Measurements from ENCODE around the gene CLP1. TPM values are rescaled to one million over a fixed set of nuclear protein-coding genes. Genes with fewer than 3 reads are reported as not detected.
"Not testable (repeated sequence)": the region's sequence is repeated elsewhere in the genome, so short reads cannot be mapped to it uniquely, and the experiment has no call there.

CLP1 gene
- total RNA-seq, 1 experiment from 2014 or later, result 26.8 TPM

- Histone ChIP-seq H3K4me1 (ENCODE audit: insufficient read depth, low read length, poor library complexity, severe bottlenecking) (peaks cover 31% of the 10 kb centered on the region), H3K9me3 (ENCODE audit: low read depth, low read length, poor library complexity, severe bottlenecking) (no peaks in the 10 kb centered on the region), H3K4me3 (ENCODE audit: low read depth, low read length, poor library complexity, severe bottlenecking) (no peak overlapping the region), H3K27me3 (replicated peaks; ENCODE audit: insufficient read depth, low read depth, low read length, poor library complexity) (peaks cover 19% of the 10 kb centered on the region), H3K27ac (ENCODE audit: low read depth, low read length, poor library complexity, severe bottlenecking) (no peak overlapping the region), H3K36me3 (ENCODE audit: insufficient read depth, low read length, poor library complexity, severe bottlenecking) (no peaks in the 10 kb centered on the region)
- intact Hi-C loops (cut with micrococcal nuclease; ENCODE audit: unreplicated experiment), result no loop called here
- DNase-seq (ENCODE audit: low spot score), result no peak
- ChIA-PET POLR2A (ENCODE audit: low non-redundant PET) (interaction anchor here (0.6 kb wide), 2 partner anchors 112 to 136 kb away, joined by 3 to 4 read pairs; no protein-coding TSS in a partner anchor), CTCF (no interaction called here)
- BruUV-seq (replicated peaks), result no TSS peak
- TF ChIP-seq EZH2 (IDR thresholded peaks at IDR 0.05; ENCODE audit: borderline replicate concordance, low read depth, low read length, poor library complexity, severe bottlenecking), result no peak
- TF ChIP-seq, protein P1, sequence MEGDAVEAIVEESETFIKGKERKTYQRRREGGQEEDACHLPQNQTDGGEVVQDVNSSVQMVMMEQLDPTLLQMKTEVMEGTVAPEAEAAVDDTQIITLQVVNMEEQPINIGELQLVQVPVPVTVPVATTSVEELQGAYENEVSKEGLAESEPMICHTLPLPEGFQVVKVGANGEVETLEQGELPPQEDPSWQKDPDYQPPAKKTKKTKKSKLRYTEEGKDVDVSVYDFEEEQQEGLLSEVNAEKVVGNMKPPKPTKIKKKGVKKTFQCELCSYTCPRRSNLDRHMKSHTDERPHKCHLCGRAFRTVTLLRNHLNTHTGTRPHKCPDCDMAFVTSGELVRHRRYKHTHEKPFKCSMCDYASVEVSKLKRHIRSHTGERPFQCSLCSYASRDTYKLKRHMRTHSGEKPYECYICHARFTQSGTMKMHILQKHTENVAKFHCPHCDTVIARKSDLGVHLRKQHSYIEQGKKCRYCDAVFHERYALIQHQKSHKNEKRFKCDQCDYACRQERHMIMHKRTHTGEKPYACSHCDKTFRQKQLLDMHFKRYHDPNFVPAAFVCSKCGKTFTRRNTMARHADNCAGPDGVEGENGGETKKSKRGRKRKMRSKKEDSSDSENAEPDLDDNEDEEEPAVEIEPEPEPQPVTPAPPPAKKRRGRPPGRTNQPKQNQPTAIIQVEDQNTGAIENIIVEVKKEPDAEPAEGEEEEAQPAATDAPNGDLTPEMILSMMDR (conservative IDR thresholded peaks at IDR 0.05; ENCODE audit: low read depth, low read length), result no peak
These were observed 6.2 kb upstream of the CLP1 start for GRCh38 chr11:57651408-57651807.

DNA sequence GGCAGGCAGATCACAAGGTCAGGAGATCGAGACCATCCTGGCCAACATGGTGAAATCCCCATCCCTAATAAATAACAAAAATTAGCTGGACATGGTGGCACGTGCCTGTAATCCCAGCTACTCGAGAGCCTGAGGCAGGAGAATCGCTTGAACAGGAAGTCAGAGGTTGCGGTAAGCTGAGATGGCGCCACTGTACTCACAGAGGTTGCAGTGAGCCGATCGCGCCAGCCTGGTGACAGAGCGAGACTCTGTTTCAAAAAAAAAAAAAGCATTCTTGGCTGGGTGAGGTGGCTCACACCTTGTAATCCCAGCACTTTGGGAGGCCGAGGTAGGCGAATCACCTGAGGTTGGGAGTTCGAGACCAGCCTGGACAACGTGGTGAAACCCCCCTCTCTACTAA lies 5.3 kb upstream of the CLP1 start:
- H3K27me3 ChIP-seq (replicated peaks; ENCODE audit: insufficient read depth, low read depth, low read length, poor library complexity), result peaks cover 13% of the 10 kb centered on the region
- DNase-seq (ENCODE audit: low spot score); H3K36me3 ChIP-seq (ENCODE audit: insufficient read depth, low read length, poor library complexity, severe bottlenecking); POLR2A ChIA-PET (ENCODE audit: low non-redundant PET); H3K4me3 ChIP-seq (ENCODE audit: low read depth, low read length, poor library complexity, severe bottlenecking); H3K9me3 ChIP-seq (ENCODE audit: low read depth, low read length, poor library complexity, severe bottlenecking); H3K27ac ChIP-seq (ENCODE audit: low read depth, low read length, poor library complexity, severe bottlenecking); intact Hi-C loops (cut with micrococcal nuclease; ENCODE audit: unreplicated experiment); BruUV-seq (replicated peaks): not testable (repeated sequence)
- CTCF ChIA-PET, result interaction anchor here (0.6 kb wide), 1 partner anchor 19 kb away, joined by 3 read pairs; no protein-coding TSS in a partner anchor
- H3K4me1 ChIP-seq (ENCODE audit: insufficient read depth, low read length, poor library complexity, severe bottlenecking), result peaks cover 23% of the 10 kb centered on the region

GRCh38 chr11:57652662-57653061 lies 4.9 kb upstream of the CLP1 start:
- intact Hi-C loops (cut with micrococcal nuclease; ENCODE audit: unreplicated experiment), result no loop called here
- Histone ChIP-seq H3K36me3 (ENCODE audit: insufficient read depth, low read length, poor library complexity, severe bottlenecking) (no peaks in the 10 kb centered on the region), H3K27me3 (replicated peaks; ENCODE audit: insufficient read depth, low read depth, low read length, poor library complexity) (peaks cover 9% of the 10 kb centered on the region), H3K27ac (ENCODE audit: low read depth, low read length, poor library complexity, severe bottlenecking) (no peak overlapping the region), H3K4me1 (ENCODE audit: insufficient read depth, low read length, poor library complexity, severe bottlenecking) (peaks cover 18% of the 10 kb centered on the region), H3K9me3 (ENCODE audit: low read depth, low read length, poor library complexity, severe bottlenecking) (no peaks in the 10 kb centered on the region), H3K4me3 (ENCODE audit: low read depth, low read length, poor library complexity, severe bottlenecking) (no peak overlapping the region)
- BruUV-seq (replicated peaks), result no TSS peak
- ChIA-PET POLR2A (ENCODE audit: low non-redundant PET) (interaction anchor here (0.6 kb wide), 1 partner anchor 12 kb away, joined by 6 read pairs; no protein-coding TSS in a partner anchor), CTCF (no interaction called here)
- TF ChIP-seq EZH2 (IDR thresholded peaks at IDR 0.05; ENCODE audit: borderline replicate concordance, low read depth, low read length, poor library complexity, severe bottlenecking), result no peak
- TF ChIP-seq, protein P1 (conservative IDR thresholded peaks at IDR 0.05; ENCODE audit: low read depth, low read length), result no peak
- DNase-seq (ENCODE audit: low spot score), result no peak

DNA sequence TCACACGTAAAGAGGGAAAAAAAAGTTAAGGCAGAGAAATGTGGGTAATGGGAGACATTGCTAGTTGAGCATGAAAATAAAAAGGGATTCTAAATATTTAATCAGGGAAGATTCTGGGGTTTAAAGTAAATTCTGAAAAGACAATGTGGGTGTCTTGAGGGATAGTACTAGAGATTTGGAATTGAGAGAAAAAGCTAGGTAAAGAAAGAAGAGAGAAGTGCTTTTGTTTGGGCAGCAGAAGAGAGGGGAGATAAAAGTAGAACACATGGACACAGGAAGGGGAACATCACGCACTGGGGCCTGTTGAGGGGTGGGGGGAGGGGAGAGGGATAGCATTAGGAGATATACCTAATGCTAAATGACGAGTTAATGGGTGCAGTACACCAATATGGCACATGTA lies 4.4 kb upstream of the CLP1 start:
- TF ChIP-seq, protein P1 (conservative IDR thresholded peaks at IDR 0.05; ENCODE audit: low read depth, low read length), result no peak
- no peak for TF ChIP-seq EZH2 (IDR thresholded peaks at IDR 0.05; ENCODE audit: borderline replicate concordance, low read depth, low read length, poor library complexity, severe bottlenecking)
- Histone ChIP-seq H3K9me3 (ENCODE audit: low read depth, low read length, poor library complexity, severe bottlenecking) (no peaks in the 10 kb centered on the region), H3K4me3 (ENCODE audit: low read depth, low read length, poor library complexity, severe bottlenecking) (no peak overlapping the region), H3K27me3 (replicated peaks; ENCODE audit: insufficient read depth, low read depth, low read length, poor library complexity) (peaks cover 5% of the 10 kb centered on the region), H3K27ac (ENCODE audit: low read depth, low read length, poor library complexity, severe bottlenecking) (no peak overlapping the region), H3K36me3 (ENCODE audit: insufficient read depth, low read length, poor library complexity, severe bottlenecking) (no peaks in the 10 kb centered on the region), H3K4me1 (ENCODE audit: insufficient read depth, low read length, poor library complexity, severe bottlenecking) (peaks cover 13% of the 10 kb centered on the region)
- ChIA-PET CTCF (no interaction called here), POLR2A (ENCODE audit: low non-redundant PET) (interaction anchor here (0.6 kb wide), 1 partner anchor 12 kb away, joined by 6 read pairs; no protein-coding TSS in a partner anchor)
- no peak for DNase-seq (ENCODE audit: low spot score)
- intact Hi-C loops (cut with micrococcal nuclease; ENCODE audit: unreplicated experiment), result no loop called here
- no TSS peak for BruUV-seq (replicated peaks)

Measured in A673 (cell line).